Uterus (tissue), 2 donors: Measurements from ENCODE around the gene BTBD9.

Experiments
- POLR2A ChIP-seq, 2 donors: fragments of 450-650 bp; IDR thresholded peaks; one replicate each; pipeline ENCODE4 v1.6.1; 2016; ENCODE audit warnings: antibody characterized with exemption in 2 of 2, mild to moderate bottlenecking in 1 of 2, moderate library complexity in 1 of 2
- TF ChIP-seq, protein P1 (sequence below), 4 experiments: fragments of 200-600 bp in 2 of 4; fragments of 450-650 bp in 2 of 4; sonication (generic) in 2 of 4; IDR thresholded peaks; one replicate each; pipeline ENCODE4 v1.5.1; 2016 to 2019; ENCODE audit warnings: antibody characterized with exemption in 4 of 4, mild to moderate bottlenecking in 2 of 4, moderate library complexity in 1 of 4

DNA sequence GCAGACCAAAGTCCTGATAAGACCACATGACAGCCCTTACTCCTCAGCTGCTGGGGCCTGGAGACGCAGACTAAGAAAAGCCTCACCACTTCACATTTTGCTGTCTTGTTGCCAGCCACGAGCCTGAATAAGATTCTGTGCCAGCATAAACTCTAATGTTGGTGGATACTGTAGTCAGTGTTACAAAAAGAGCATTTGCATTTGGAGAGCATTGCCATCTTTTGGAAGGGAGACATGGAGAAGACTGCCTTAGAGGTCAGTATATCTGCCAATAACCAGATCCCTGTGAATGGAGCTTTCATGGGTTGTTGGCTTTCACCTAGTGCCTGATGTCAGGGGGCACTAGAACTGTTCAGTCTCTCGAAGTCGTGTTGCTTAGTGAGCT, 505.0 kb downstream of the BTBD9 start:
- TF ChIP-seq, protein P1, sequence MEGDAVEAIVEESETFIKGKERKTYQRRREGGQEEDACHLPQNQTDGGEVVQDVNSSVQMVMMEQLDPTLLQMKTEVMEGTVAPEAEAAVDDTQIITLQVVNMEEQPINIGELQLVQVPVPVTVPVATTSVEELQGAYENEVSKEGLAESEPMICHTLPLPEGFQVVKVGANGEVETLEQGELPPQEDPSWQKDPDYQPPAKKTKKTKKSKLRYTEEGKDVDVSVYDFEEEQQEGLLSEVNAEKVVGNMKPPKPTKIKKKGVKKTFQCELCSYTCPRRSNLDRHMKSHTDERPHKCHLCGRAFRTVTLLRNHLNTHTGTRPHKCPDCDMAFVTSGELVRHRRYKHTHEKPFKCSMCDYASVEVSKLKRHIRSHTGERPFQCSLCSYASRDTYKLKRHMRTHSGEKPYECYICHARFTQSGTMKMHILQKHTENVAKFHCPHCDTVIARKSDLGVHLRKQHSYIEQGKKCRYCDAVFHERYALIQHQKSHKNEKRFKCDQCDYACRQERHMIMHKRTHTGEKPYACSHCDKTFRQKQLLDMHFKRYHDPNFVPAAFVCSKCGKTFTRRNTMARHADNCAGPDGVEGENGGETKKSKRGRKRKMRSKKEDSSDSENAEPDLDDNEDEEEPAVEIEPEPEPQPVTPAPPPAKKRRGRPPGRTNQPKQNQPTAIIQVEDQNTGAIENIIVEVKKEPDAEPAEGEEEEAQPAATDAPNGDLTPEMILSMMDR (IDR thresholded peaks at IDR 0.05), result no peak
- no peak for TF ChIP-seq POLR2A (IDR thresholded peaks at IDR 0.05)
